H9 (cell line): ENCODE data around the gene SPATS1. TPM values are rescaled to one million over a fixed set of nuclear protein-coding genes. Genes with fewer than 3 reads are reported as not detected.

Source experiments
- DNase-seq: peaks from one replicate; pipeline ENCODE4 v3.0.0-alpha.2; 2017
- H2AFZ ChIP-seq: one replicate; pipeline ENCODE4 v1.6.1; 2013; ENCODE audit warnings: mild to moderate bottlenecking, low read length, control low read depth, moderate library complexity
- H2AK5ac ChIP-seq: 2 replicates; pipeline ENCODE4 v1.6.1; 2013; ENCODE audit warnings: low read length, control low read depth, mixed read lengths; ENCODE audit not compliant: insufficient read length
- H2BK120ac ChIP-seq: one replicate; pipeline ENCODE4 v1.6.1; 2013; ENCODE audit warnings: low read depth, mild to moderate bottlenecking, low read length, control low read depth, inconsistent platforms; ENCODE audit not compliant: poor library complexity, severe bottlenecking
- H2BK12ac ChIP-seq: 2 replicates; pipeline ENCODE4 v1.6.1; 2013; ENCODE audit warnings: low read length, control low read depth, mixed read lengths, low read depth; ENCODE audit not compliant: insufficient read length
- H2BK15ac ChIP-seq: 2 replicates; pipeline ENCODE4 v1.6.1; 2013; ENCODE audit warnings: low read depth, low read length, control low read depth
- H2BK20ac ChIP-seq: one replicate; pipeline ENCODE4 v1.6.1; 2013; ENCODE audit warnings: low read depth, mild to moderate bottlenecking, low read length, control low read depth, inconsistent platforms; ENCODE audit not compliant: poor library complexity, severe bottlenecking
- H2BK5ac ChIP-seq: 2 replicates; pipeline ENCODE4 v1.6.1; 2013; ENCODE audit warnings: low read length, control low read depth, mixed read lengths; ENCODE audit not compliant: insufficient read length
- H3K14ac ChIP-seq: 2 replicates; pipeline ENCODE4 v1.6.1; 2013; ENCODE audit warnings: low read length, control low read depth; ENCODE audit not compliant: insufficient read depth
- H3K18ac ChIP-seq: 2 replicates; pipeline ENCODE4 v1.6.1; 2013; ENCODE audit warnings: low read depth, mild to moderate bottlenecking, mixed read lengths, low read length, control low read depth; ENCODE audit not compliant: insufficient read length
- H3K23ac ChIP-seq: 2 replicates; pipeline ENCODE4 v1.6.1; 2013; ENCODE audit warnings: low read length, control low read depth, mixed read lengths, low read depth; ENCODE audit not compliant: insufficient read length
- H3K23me2 ChIP-seq: 2 replicates; pipeline ENCODE4 v1.6.1; 2013; ENCODE audit warnings: low read depth, mild to moderate bottlenecking, mixed read lengths, low read length, control low read depth; ENCODE audit not compliant: insufficient read length, poor library complexity, severe bottlenecking
- H3K27ac ChIP-seq: 2 replicates; pipeline ENCODE4 v1.5.1; 2013; ENCODE audit warnings: low read length, control low read depth, mixed read lengths, low read depth; ENCODE audit not compliant: insufficient read length
- H3K27me3 ChIP-seq: 2 replicates; pipeline ENCODE4 v1.6.1; 2013; ENCODE audit warnings: low read length, control low read depth, inconsistent platforms; ENCODE audit not compliant: insufficient read depth
- H3K4ac ChIP-seq: 2 replicates; pipeline ENCODE4 v1.6.1; 2013; ENCODE audit warnings: low read depth, mild to moderate bottlenecking, control low read depth, inconsistent platforms, low read length, moderate library complexity
- H3K4me1 ChIP-seq: 2 replicates; pipeline ENCODE4 v1.6.1; 2013; ENCODE audit warnings: low read length, control low read depth, inconsistent platforms; ENCODE audit not compliant: insufficient read depth
- H3K4me2 ChIP-seq: 2 replicates; pipeline ENCODE4 v1.6.1; 2013; ENCODE audit warnings: low read length, control low read depth, mixed read lengths; ENCODE audit not compliant: insufficient read length, insufficient read depth
- H3K56ac ChIP-seq: 2 replicates; pipeline ENCODE4 v1.6.1; 2013; ENCODE audit warnings: low read depth, mild to moderate bottlenecking, mixed read lengths, low read length, control low read depth; ENCODE audit not compliant: insufficient read length
- H3K79me1 ChIP-seq: 2 replicates; pipeline ENCODE4 v1.6.1; 2013; ENCODE audit warnings: low read depth, mild to moderate bottlenecking, moderate library complexity, low read length, control low read depth, inconsistent platforms; ENCODE audit not compliant: insufficient read depth, poor library complexity, severe bottlenecking
- H3K79me2 ChIP-seq: 2 replicates; pipeline ENCODE4 v1.6.1; 2013; ENCODE audit warnings: low read length, control low read depth, inconsistent platforms; ENCODE audit not compliant: insufficient read depth
- H3K9ac ChIP-seq: 2 replicates; pipeline ENCODE4 v1.6.1; 2013; ENCODE audit warnings: low read length, control low read depth, mixed read lengths; ENCODE audit not compliant: insufficient read length; ENCODE audit errors: extremely low read depth
- H3K9me3 ChIP-seq: one replicate; pipeline ENCODE4 v1.6.1; 2013; ENCODE audit warnings: low read depth, low read length, inconsistent platforms; ENCODE audit not compliant: control insufficient read depth
- H3T11ph ChIP-seq: one replicate; pipeline ENCODE4 v1.6.1; 2013; ENCODE audit warnings: mild to moderate bottlenecking, low read length, control low read depth, inconsistent platforms
- H4K20me1 ChIP-seq: one replicate; pipeline ENCODE4 v1.6.1; 2013; ENCODE audit not compliant: control insufficient read depth, insufficient read length, insufficient read depth
- H4K5ac ChIP-seq: 2 replicates; pipeline ENCODE4 v1.6.1; 2013; ENCODE audit warnings: low read depth, mild to moderate bottlenecking, mixed read lengths, low read length, control low read depth; ENCODE audit not compliant: insufficient read length
- H4K8ac ChIP-seq: replicated peaks from 2 replicates; pipeline ENCODE4 v1.6.1; 2013; ENCODE audit warnings: low read length, control low read depth, mixed read lengths, low read depth; ENCODE audit not compliant: insufficient read length
- H4K91ac ChIP-seq: 2 replicates; pipeline ENCODE4 v1.6.1; 2013; ENCODE audit warnings: low read depth, mild to moderate bottlenecking, moderate library complexity, mixed read lengths, low read length, control low read depth; ENCODE audit not compliant: insufficient read length
- H3K27ac Mint-ChIP-seq, 3 experiments: 2 replicates in 2 of 3; 3 replicates in 1 of 3; pipeline ENCODE4 v1.8.0; 2020 to 2021; ENCODE audit warnings: mixed read lengths in 3 of 3, mild to moderate bottlenecking in 1 of 3, moderate library complexity in 1 of 3
- H3K27me3 Mint-ChIP-seq: 2 replicates; pipeline ENCODE4 v1.8.0; 2021; ENCODE audit warnings: low read depth, mild to moderate bottlenecking, moderate library complexity, mixed read lengths
- H3K36me3 Mint-ChIP-seq, 3 experiments: 2 replicates in 2 of 3; 3 replicates in 1 of 3; pipeline ENCODE4 v1.8.0; 2020 to 2021; ENCODE audit warnings: low read depth in 3 of 3, mixed read lengths in 3 of 3; ENCODE audit not compliant: insufficient read depth in 1 of 3
- H3K4me1 Mint-ChIP-seq, 2 experiments: 2 replicates each; pipeline ENCODE4 v1.8.0; 2020; ENCODE audit warnings: mixed read lengths in 2 of 2
- H3K4me3 Mint-ChIP-seq, 2 experiments: 2 replicates in 1 of 2; 3 replicates in 1 of 2; pipeline ENCODE4 v1.8.0; 2020 to 2021; ENCODE audit warnings: mild to moderate bottlenecking in 2 of 2, mixed read lengths in 2 of 2, moderate library complexity in 1 of 2
- H3K9me3 Mint-ChIP-seq, 2 experiments: 2 replicates in 1 of 2; 3 replicates in 1 of 2; pipeline ENCODE4 v1.8.0; 2020; ENCODE audit warnings: mild to moderate bottlenecking in 2 of 2, mixed read lengths in 2 of 2, moderate library complexity in 1 of 2
- WGBS: extraction: QIAGEN DNeasy Blood & Tissue Kit; methylation state at CpG from one replicate; pipeline ENCODE4 v1.1.7; 2013; ENCODE audit warnings: missing lambda C conversion rate, low lambda C conversion rate, mixed read lengths; ENCODE audit not compliant: insufficient read length; ENCODE audit errors: extremely low coverage; 5-methylcytosine and 5-hydroxymethylcytosine counted together
- total RNA-seq: library from RNA; stranded (reverse); gene quantifications from 2 replicates; pipeline ENCODE4 v1.2.1, GENCODE V29; 2021
- TF ChIP-seq, protein P1 (sequence below): fragments of 200-600 bp; sonication (generic); conservative IDR thresholded peaks from 3 replicates; pipeline ENCODE4 v1.8.0; 2021; ENCODE audit warnings: antibody characterized with exemption, mild to moderate bottlenecking

SPATS1 gene
- total RNA-seq, 1 experiment from 2014 or later: not detected

DNA sequence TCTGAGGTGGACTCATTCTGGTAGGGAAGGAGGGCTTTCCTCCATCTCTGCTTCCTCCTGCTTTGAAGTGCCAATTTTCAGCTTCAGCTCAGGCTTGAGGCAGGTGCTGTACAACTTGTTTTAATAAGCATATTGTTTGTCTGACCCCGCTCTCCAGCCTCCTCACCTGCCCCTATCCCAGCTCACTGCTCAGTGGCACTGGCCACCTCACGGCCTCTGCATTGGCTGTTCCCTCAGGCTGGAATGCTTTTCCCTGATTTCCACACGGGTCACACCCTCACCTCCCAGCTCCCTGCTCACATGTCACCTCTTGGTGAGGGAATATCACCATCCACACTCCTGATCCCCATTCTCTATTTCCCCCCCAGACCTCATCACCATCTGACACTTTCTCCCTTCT is 43.6 kb upstream of the SPATS1 start:
- no peak for DNase-seq
- no peaks in the 10 kb centered on the region for H3K79me1 ChIP-seq
- H3K14ac ChIP-seq: no peak overlapping the region
- H4K8ac ChIP-seq: no peak overlapping the region
- Mint-ChIP-seq H3K27ac (peak overlapping the region in 2 of 3 experiments; percentile 7 to 29; a peak in 1 of 7 replicates), H3K36me3 (peaks cover 29 to 47% (median 40%) of the 10 kb centered on the region in 3 experiments; a peak in 6 of 7 replicates), H3K4me1 (peaks cover 13 to 14% of the 10 kb centered on the region in 2 experiments), H3K27me3 (peaks cover 37% of the 10 kb centered on the region), H3K4me3 (peak overlapping the region in 1 of 2 experiments; percentile 44; a peak in 2 of 5 replicates), H3K9me3 (no peaks in the 10 kb centered on the region)
- no peak overlapping the region for H2AK5ac ChIP-seq
- no peak overlapping the region for H2BK15ac ChIP-seq
- H3K56ac ChIP-seq: no peak overlapping the region
- no peak overlapping the region for H3K9ac ChIP-seq
- peaks cover 10% of the 10 kb centered on the region for H3K23me2 ChIP-seq
- no peak overlapping the region for H2BK12ac ChIP-seq
- H4K5ac ChIP-seq: no peak overlapping the region
- no peak overlapping the region for H2BK5ac ChIP-seq
- H3K4me1 ChIP-seq: no peaks in the 10 kb centered on the region
- no peak overlapping the region for H3K23ac ChIP-seq
- H3K27me3 ChIP-seq: no peaks in the 10 kb centered on the region; the same call in 1 of the 2 replicates
- no peaks in the 10 kb centered on the region for H3K79me2 ChIP-seq
- H3K4me2 ChIP-seq: no peak overlapping the region
- no peak overlapping the region for H4K91ac ChIP-seq
- H2BK20ac ChIP-seq: no peak overlapping the region
- no peak overlapping the region for H3K18ac ChIP-seq
- no peak overlapping the region for H3T11ph ChIP-seq
- TF ChIP-seq, protein P1, sequence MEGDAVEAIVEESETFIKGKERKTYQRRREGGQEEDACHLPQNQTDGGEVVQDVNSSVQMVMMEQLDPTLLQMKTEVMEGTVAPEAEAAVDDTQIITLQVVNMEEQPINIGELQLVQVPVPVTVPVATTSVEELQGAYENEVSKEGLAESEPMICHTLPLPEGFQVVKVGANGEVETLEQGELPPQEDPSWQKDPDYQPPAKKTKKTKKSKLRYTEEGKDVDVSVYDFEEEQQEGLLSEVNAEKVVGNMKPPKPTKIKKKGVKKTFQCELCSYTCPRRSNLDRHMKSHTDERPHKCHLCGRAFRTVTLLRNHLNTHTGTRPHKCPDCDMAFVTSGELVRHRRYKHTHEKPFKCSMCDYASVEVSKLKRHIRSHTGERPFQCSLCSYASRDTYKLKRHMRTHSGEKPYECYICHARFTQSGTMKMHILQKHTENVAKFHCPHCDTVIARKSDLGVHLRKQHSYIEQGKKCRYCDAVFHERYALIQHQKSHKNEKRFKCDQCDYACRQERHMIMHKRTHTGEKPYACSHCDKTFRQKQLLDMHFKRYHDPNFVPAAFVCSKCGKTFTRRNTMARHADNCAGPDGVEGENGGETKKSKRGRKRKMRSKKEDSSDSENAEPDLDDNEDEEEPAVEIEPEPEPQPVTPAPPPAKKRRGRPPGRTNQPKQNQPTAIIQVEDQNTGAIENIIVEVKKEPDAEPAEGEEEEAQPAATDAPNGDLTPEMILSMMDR: no peak
- H3K27ac ChIP-seq: no peak overlapping the region
- H2BK120ac ChIP-seq: no peak overlapping the region
- no peak overlapping the region for H2AFZ ChIP-seq
- WGBS: no CpG with 5 or more reads among the region's 3 CpGs
- H3K9me3 ChIP-seq: no peaks in the 10 kb centered on the region
- H4K20me1 ChIP-seq: no peaks in the 10 kb centered on the region
- no peak overlapping the region for H3K4ac ChIP-seq
